Esophagus squamous epithelium (tissue), 5 donors: Measurements from ENCODE around the gene CSTF1. TPM values are rescaled to one million over a fixed set of nuclear protein-coding genes. Genes with fewer than 3 reads are reported as not detected.
"Not testable (repeated sequence)": the region's sequence is repeated elsewhere in the genome, so short reads cannot be mapped to it uniquely, and the experiment has no call there.

ENCODE experiments used
- DNase-seq: peaks from one replicate; lab custom pipeline; 2025; lab: John Stamatoyannopoulos, UW
- H3K27ac ChIP-seq, 4 donors: fragments of 200-600 bp; sonication (generic); one replicate each; pipeline ENCODE4 v1.5.1; 2016 to 2019; ENCODE audit warnings: mild to moderate bottlenecking in 1 of 4
- H3K27me3 ChIP-seq, 4 donors: fragments of 200-600 bp; sonication (generic); 1 replicate in 3 of 4; 2 replicates in 1 of 4; pipeline versions ENCODE4 v1.5.1 to v1.6.0; 2017 to 2021; ENCODE audit warnings: antibody characterized with exemption in 1 of 4
- H3K36me3 ChIP-seq, 3 donors: fragments of 200-600 bp; sonication (generic); one replicate each; pipeline ENCODE4 v1.5.1; 2016 to 2019
- H3K4me1 ChIP-seq, 3 donors: fragments of 200-600 bp; sonication (generic); one replicate each; pipeline ENCODE4 v1.5.1; 2017 to 2019
- H3K4me3 ChIP-seq, 4 donors: fragments of 200-600 bp; sonication (generic); 1 replicate in 3 of 4; 2 replicates in 1 of 4; pipeline ENCODE4 v1.5.1; 2016 to 2019; ENCODE audit warnings: mild to moderate bottlenecking in 2 of 4, moderate library complexity in 1 of 4
- H3K9me3 ChIP-seq, 3 donors: fragments of 200-600 bp; sonication (generic); one replicate each; pipeline ENCODE4 v1.5.1; 2016 to 2019
- POLR2A ChIP-seq, 4 donors: fragments of 450-650 bp; IDR thresholded peaks; one replicate each; pipeline ENCODE4 v1.6.1; 2017; ENCODE audit warnings: antibody characterized with exemption in 4 of 4, mild to moderate bottlenecking in 4 of 4, moderate library complexity in 3 of 4
- WGBS, 2 donors: methylation state at CpG; one replicate each; pipeline ENCODE4 v1.1.5; 2018; 5-methylcytosine and 5-hydroxymethylcytosine counted together
- intact Hi-C: fragments of 100-400 bp; cut with DNase I; formaldehyde crosslinking; loops from one replicate; pipeline ENCODE4 v1.15.0; 2022
- total RNA-seq, 4 donors: library from RNA; depleted of rRNA; stranded (reverse); fragments of >200 nt; gene quantifications; one replicate each; pipeline ENCODE4 v1.1.0, GENCODE V29; 2016
- TF ChIP-seq, protein P1 (sequence below), 6 experiments: fragments of 450-650 bp in 4 of 6; fragments of 200-600 bp in 2 of 6; sonication (generic) in 2 of 6; IDR thresholded peaks; one replicate each; pipeline ENCODE4 v1.5.1; 2016 to 2019; ENCODE audit warnings: antibody characterized with exemption in 6 of 6, mild to moderate bottlenecking in 4 of 6, moderate library complexity in 4 of 6
- donor health status: DM: yes; HTN: yes; CAD: no.

CSTF1 gene
- total RNA-seq, 4 donors from 2014 or later, result 13.2 to 33.5 (median 24.1) TPM

DNA sequence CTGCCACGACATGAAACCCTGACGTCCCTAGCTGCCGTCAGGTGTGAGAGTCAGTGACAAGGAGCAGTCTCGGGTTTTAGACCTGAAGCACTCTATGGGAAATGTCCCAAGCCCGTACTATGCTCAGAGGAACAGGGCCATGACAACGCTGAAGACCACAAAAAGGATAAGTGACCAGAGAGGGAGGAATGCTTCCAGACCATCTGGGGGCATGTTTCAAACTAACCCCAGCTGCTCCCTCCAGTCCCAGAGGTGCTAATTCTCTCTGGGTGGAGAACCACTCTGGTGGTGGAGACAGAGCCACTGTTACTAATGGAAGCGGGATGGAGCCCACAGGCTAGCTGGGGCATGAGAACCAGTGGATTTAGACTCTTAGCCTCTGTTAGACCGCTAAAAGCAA lies 9.1 kb upstream of the CSTF1 start:
- no peaks in the 10 kb centered on the region for H3K4me1 ChIP-seq
- H3K9me3 ChIP-seq, result no peaks in the 10 kb centered on the region
- peaks cover 0 to 62% (median 0%) of the 10 kb centered on the region in 3 donors for H3K36me3 ChIP-seq
- WGBS, 2 donors, result 84 to 86% methylated on average over 8 of the region's 8 CpGs
- no peak for DNase-seq
- H3K27ac ChIP-seq, result no peak overlapping the region
- no peak for TF ChIP-seq POLR2A (IDR thresholded peaks at IDR 0.05)
- TF ChIP-seq, protein P1, sequence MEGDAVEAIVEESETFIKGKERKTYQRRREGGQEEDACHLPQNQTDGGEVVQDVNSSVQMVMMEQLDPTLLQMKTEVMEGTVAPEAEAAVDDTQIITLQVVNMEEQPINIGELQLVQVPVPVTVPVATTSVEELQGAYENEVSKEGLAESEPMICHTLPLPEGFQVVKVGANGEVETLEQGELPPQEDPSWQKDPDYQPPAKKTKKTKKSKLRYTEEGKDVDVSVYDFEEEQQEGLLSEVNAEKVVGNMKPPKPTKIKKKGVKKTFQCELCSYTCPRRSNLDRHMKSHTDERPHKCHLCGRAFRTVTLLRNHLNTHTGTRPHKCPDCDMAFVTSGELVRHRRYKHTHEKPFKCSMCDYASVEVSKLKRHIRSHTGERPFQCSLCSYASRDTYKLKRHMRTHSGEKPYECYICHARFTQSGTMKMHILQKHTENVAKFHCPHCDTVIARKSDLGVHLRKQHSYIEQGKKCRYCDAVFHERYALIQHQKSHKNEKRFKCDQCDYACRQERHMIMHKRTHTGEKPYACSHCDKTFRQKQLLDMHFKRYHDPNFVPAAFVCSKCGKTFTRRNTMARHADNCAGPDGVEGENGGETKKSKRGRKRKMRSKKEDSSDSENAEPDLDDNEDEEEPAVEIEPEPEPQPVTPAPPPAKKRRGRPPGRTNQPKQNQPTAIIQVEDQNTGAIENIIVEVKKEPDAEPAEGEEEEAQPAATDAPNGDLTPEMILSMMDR (IDR thresholded peaks at IDR 0.05), result no peak
- intact Hi-C loops, result no loop called here
- H3K27me3 ChIP-seq, result no peaks in the 10 kb centered on the region
- no peak overlapping the region for H3K4me3 ChIP-seq

DNA sequence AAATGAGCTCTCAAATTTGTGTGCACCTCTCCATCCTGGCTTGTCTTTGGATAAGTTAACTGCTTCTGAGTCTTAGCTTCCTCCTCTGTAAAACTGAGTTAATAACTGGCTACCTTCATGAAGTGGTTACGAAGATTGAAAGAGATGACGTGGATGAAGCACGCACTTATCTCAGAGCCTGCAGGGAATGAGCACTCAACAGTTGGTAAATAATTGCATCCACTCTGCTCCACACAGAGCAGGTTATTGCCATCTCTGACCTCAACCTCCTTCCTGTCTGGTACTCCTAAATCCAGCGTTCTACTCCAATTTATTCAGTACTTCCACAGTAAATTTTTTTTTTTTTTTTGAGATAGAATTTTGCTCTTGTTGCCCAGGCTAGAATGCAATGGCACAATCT lies 7.3 kb upstream of the CSTF1 start:
- Histone ChIP-seq H3K27me3 (no peaks in the 10 kb centered on the region), H3K4me3 (no peak overlapping the region), H3K4me1 (no peaks in the 10 kb centered on the region), H3K9me3 (no peaks in the 10 kb centered on the region), H3K27ac (no peak overlapping the region), H3K36me3 (peaks cover 0 to 54% (median 0%) of the 10 kb centered on the region in 3 donors)
- DNase-seq, result no peak
- WGBS, 2 donors, result 91 to 96% methylated on average over 4 of the region's 4 CpGs
- intact Hi-C loops, result no loop called here
- no peak for TF ChIP-seq POLR2A (IDR thresholded peaks at IDR 0.05)
- TF ChIP-seq, protein P1 (IDR thresholded peaks at IDR 0.05), result no peak

- no peak for DNase-seq
- H3K4me3 ChIP-seq, result no peak overlapping the region
- no peaks in the 10 kb centered on the region for H3K9me3 ChIP-seq
- H3K36me3 ChIP-seq, result peaks cover 0 to 54% (median 0%) of the 10 kb centered on the region in 3 donors
- intact Hi-C loops, result no loop called here
- H3K27ac ChIP-seq, result no peak overlapping the region
- peaks cover 4 to 9% (median 4%) of the 10 kb centered on the region in 3 donors for H3K4me1 ChIP-seq
- whole genome bisulfite sequencing, 2 donors, result 91 to 98% methylated on average over 4 to 6 of the region's 6 CpGs
- H3K27me3 ChIP-seq, result no peaks in the 10 kb centered on the region
- TF ChIP-seq POLR2A (IDR thresholded peaks at IDR 0.05), result no peak
- TF ChIP-seq, protein P1 (IDR thresholded peaks at IDR 0.05), result no peak
These were observed 6.2 kb upstream of the CSTF1 start for GRCh38 chr20:56386219-56386618.

GRCh38 chr20:56388882-56389281 lies 3.6 kb upstream of the CSTF1 start:
- 81 to 89% methylated on average over 4 of the region's 4 CpGs for WGBS, 2 donors
- intact Hi-C loops, result no loop called here
- Histone ChIP-seq H3K27ac (no peak overlapping the region), H3K9me3 (no peaks in the 10 kb centered on the region), H3K4me3 (no peak overlapping the region), H3K27me3 (no peaks in the 10 kb centered on the region), H3K36me3 (peaks cover 0 to 31% (median 0%) of the 10 kb centered on the region in 3 donors), H3K4me1 (peaks cover 13 to 24% (median 17%) of the 10 kb centered on the region in 3 donors)
- no peak for DNase-seq
- TF ChIP-seq, protein P1 (IDR thresholded peaks at IDR 0.05), result no peak
- TF ChIP-seq POLR2A (IDR thresholded peaks at IDR 0.05), result no peak

- WGBS, 2 donors, result 95 to 98% methylated on average over 4 of the region's 4 CpGs
- Histone ChIP-seq H3K4me1 (peaks cover 19 to 33% (median 22%) of the 10 kb centered on the region in 3 donors), H3K4me3 (no peak overlapping the region), H3K9me3 (no peaks in the 10 kb centered on the region), H3K27me3 (no peaks in the 10 kb centered on the region), H3K27ac (no peak overlapping the region), H3K36me3 (peaks cover 0 to 25% (median 0%) of the 10 kb centered on the region in 3 donors)
- intact Hi-C loops, result loop anchor here (10.0 kb wide), 1 partner anchor 75 kb away; the partner anchor contains the start of gene RTF2
- no peak for TF ChIP-seq POLR2A (IDR thresholded peaks at IDR 0.05)
- TF ChIP-seq, protein P1 (IDR thresholded peaks at IDR 0.05), result no peak
- no peak for DNase-seq
These were observed 2.6 kb upstream of the CSTF1 start for GRCh38 chr20:56389807-56390206.

GRCh38 chr20:56390396-56390795 lies 2.0 kb upstream of the CSTF1 start:
- H3K36me3 ChIP-seq, result peaks cover 0 to 27% (median 0%) of the 10 kb centered on the region in 3 donors
- intact Hi-C loops, result loop anchor here (10.0 kb wide), 1 partner anchor 74 kb away; the partner anchor contains the start of gene RTF2
- 94 to 98% methylated on average over 9 of the region's 9 CpGs for WGBS, 2 donors
- not testable (repeated sequence) for DNase-seq, H3K4me3 ChIP-seq, H3K9me3 ChIP-seq, H3K27ac ChIP-seq, H3K27me3 ChIP-seq
- peaks cover 19 to 38% (median 22%) of the 10 kb centered on the region in 3 donors for H3K4me1 ChIP-seq
